DND-41 (cell line): ENCODE measurements around the gene MCC.

ENCODE experiments used
- ATAC-seq: fragments of 200-7000 bp; cut with Tn5 transposase; 3 replicates; pipeline ENCODE4 v1.9.1; 2021; ENCODE audit warnings: low read depth; ENCODE audit not compliant: insufficient read depth
- DNase-seq: peaks from one replicate; pipeline ENCODE4 v3.0.0-alpha.2; 2020
- H2AFZ ChIP-seq: 2 replicates; pipeline ENCODE4 v1.6.0; 2012; ENCODE audit warnings: low read depth, low read length
- H3K27ac ChIP-seq: 2 replicates; pipeline ENCODE4 v1.5.1; 2012; ENCODE audit warnings: low read length, inconsistent platforms
- H3K27me3 ChIP-seq: fragments of 200-600 bp; sonication (generic); 2 replicates; pipeline ENCODE4 v1.6.0; 2012; ENCODE audit warnings: low read length, mild to moderate bottlenecking, inconsistent platforms; ENCODE audit not compliant: insufficient read depth, poor library complexity
- H3K36me3 ChIP-seq: 2 replicates; pipeline ENCODE4 v1.5.1; 2012; ENCODE audit warnings: low read length, inconsistent platforms; ENCODE audit not compliant: insufficient read depth
- H3K4me1 ChIP-seq: 2 replicates; pipeline ENCODE4 v1.5.1; 2012; ENCODE audit warnings: mild to moderate bottlenecking, low read length; ENCODE audit not compliant: insufficient read depth
- H3K4me2 ChIP-seq: 2 replicates; pipeline ENCODE4 v1.6.0; 2012; ENCODE audit warnings: mild to moderate bottlenecking, moderate library complexity, low read length, inconsistent platforms; ENCODE audit not compliant: insufficient read depth
- H3K4me3 ChIP-seq, 2 experiments: fragments of 200-600 bp in 1 of 2; shearing (Covaris generic) in 1 of 2; 2 replicates each; pipeline ENCODE4 v1.5.1; 2012 to 2016; ENCODE audit warnings: inconsistent platforms in 2 of 2, low read length in 2 of 2, mild to moderate bottlenecking in 2 of 2, low read depth in 1 of 2, moderate library complexity in 1 of 2
- H3K79me2 ChIP-seq: 2 replicates; pipeline ENCODE4 v1.6.0; 2012; ENCODE audit warnings: low read length, inconsistent platforms; ENCODE audit not compliant: insufficient read depth
- H3K9ac ChIP-seq: 2 replicates; pipeline ENCODE4 v1.6.0; 2012; ENCODE audit warnings: low read depth, mild to moderate bottlenecking, inconsistent platforms, low read length, moderate library complexity
- H3K9me3 ChIP-seq: 2 replicates; pipeline ENCODE4 v1.5.1; 2012; ENCODE audit warnings: low read length, moderate library complexity, mild to moderate bottlenecking, inconsistent platforms; ENCODE audit not compliant: insufficient read depth, severe bottlenecking
- H4K20me1 ChIP-seq: 2 replicates; pipeline ENCODE4 v1.6.0; 2012; ENCODE audit warnings: low read length; ENCODE audit not compliant: insufficient read depth
- EZH2 ChIP-seq: IDR thresholded peaks from 3 replicates; pipeline ENCODE4 v1.6.1; 2012; ENCODE audit warnings: borderline replicate concordance, low read depth, mild to moderate bottlenecking, moderate library complexity, low read length, inconsistent platforms; ENCODE audit not compliant: severe bottlenecking
- TF ChIP-seq, protein P1 (sequence below): IDR thresholded peaks from 2 replicates; pipeline ENCODE4 v1.5.1; 2012; ENCODE audit warnings: borderline replicate concordance, low read length, moderate library complexity, mild to moderate bottlenecking; ENCODE audit not compliant: poor library complexity, severe bottlenecking; ENCODE audit errors: extremely low read depth

The MCC gene

DNA sequence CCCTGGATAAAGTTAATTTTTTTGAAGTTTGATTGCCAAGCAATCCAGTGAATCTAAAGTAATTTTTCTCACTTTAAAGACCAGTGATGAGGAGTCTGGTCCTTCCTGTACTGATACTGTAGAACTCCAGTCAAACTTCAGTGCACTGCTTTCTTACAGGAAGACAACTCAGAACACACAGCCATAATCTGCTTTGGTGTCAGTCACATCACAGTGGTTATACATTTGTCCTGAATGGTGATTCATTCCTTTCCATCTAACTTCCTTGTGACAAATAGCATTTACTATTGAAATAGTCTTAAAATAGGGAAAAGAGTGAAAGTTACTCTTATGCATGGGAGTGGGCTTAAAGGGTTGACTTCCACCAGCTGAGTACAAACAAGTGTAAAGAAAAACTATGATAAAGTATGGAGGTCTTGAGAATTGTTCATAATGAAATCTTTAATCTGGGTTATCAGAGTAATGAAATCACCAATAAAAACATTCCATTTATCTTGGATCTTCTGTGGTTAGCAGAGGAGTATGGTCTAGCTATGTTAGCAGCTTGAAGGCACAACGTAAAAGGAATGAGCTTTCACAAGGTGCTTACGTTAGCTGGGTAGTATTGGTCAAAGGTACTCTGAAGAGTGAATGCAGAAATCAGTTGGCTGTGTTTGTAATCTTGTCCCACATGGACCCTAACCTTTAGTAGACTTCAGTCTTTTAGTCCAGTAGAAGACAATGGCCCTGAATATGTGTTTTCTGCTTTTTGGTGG lies 470.2 kb downstream of the MCC start:
- Histone ChIP-seq H2AFZ (no peak overlapping the region), H4K20me1 (no peaks in the 10 kb centered on the region), H3K4me2 (no peak overlapping the region), H3K9ac (no peak overlapping the region), H3K27ac (peak overlapping the region; percentile 97), H3K27me3 (no peaks in the 10 kb centered on the region), H3K4me3 (no peak overlapping the region), H3K4me1 (peaks cover 63% of the 10 kb centered on the region), H3K79me2 (peaks cover 45% of the 10 kb centered on the region), H3K36me3 (peaks cover 57% of the 10 kb centered on the region), H3K9me3 (no peaks in the 10 kb centered on the region)
- ATAC-seq (no peak), DNase-seq (no peak)
- no peak for TF ChIP-seq EZH2
- TF ChIP-seq, protein P1, sequence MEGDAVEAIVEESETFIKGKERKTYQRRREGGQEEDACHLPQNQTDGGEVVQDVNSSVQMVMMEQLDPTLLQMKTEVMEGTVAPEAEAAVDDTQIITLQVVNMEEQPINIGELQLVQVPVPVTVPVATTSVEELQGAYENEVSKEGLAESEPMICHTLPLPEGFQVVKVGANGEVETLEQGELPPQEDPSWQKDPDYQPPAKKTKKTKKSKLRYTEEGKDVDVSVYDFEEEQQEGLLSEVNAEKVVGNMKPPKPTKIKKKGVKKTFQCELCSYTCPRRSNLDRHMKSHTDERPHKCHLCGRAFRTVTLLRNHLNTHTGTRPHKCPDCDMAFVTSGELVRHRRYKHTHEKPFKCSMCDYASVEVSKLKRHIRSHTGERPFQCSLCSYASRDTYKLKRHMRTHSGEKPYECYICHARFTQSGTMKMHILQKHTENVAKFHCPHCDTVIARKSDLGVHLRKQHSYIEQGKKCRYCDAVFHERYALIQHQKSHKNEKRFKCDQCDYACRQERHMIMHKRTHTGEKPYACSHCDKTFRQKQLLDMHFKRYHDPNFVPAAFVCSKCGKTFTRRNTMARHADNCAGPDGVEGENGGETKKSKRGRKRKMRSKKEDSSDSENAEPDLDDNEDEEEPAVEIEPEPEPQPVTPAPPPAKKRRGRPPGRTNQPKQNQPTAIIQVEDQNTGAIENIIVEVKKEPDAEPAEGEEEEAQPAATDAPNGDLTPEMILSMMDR, result no peak

DNA sequence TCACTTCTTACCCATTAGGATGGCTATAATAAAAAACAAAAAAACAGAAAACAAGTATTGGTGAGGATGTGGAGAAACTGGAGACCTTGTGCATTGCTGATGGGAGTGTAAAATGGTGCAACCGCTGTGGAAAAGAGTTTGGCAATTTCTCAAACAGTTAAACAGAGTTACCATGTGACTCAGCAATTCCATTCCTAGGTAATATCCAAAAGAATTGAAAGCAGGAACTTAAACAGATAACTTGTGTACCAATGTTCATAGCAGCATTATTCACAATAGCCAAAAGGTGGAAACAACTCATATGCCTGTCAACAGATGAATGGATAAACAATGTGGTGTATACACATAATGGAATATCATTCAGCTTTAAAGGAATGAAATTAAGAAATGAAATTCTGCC lies 482.8 kb downstream of the MCC start:
- DNase-seq (no peak), ATAC-seq (no peak)
- no peaks in the 10 kb centered on the region for H3K9me3 ChIP-seq
- TF ChIP-seq, protein P1, result no peak
- TF ChIP-seq EZH2, result no peak
- no peaks in the 10 kb centered on the region for H3K27me3 ChIP-seq
- H3K36me3 ChIP-seq, result peaks cover 95% of the 10 kb centered on the region
- no peak overlapping the region for H3K27ac ChIP-seq
- no peak overlapping the region for H3K4me2 ChIP-seq
- peaks cover 25% of the 10 kb centered on the region for H3K79me2 ChIP-seq
- no peak overlapping the region for H3K4me3 ChIP-seq
- no peak overlapping the region for H3K9ac ChIP-seq
- no peak overlapping the region for H2AFZ ChIP-seq
- no peaks in the 10 kb centered on the region for H4K20me1 ChIP-seq
- H3K4me1 ChIP-seq, result no peaks in the 10 kb centered on the region

DNA sequence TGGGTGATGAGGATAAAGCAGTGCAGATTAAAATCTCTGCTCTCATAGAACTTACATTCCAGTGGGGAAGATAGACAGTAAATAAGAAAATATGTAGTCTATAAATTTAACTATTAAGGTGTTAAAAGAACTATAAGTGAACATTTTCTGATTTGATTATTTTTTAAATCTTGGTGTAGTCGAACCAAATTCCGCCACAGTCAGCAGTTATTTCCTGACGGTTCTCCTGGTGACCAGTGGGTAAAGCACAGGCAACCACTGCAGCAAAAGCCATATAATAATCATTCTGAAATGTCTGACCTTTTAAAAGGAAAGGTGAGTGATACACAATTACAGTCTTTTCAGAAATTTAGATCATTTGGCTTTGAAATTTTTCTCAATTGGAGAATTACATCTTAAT lies 484.5 kb downstream of the MCC start:
- H3K79me2 ChIP-seq, result peaks cover 41% of the 10 kb centered on the region
- H3K9me3 ChIP-seq, result no peaks in the 10 kb centered on the region
- no peak overlapping the region for H2AFZ ChIP-seq
- H3K4me3 ChIP-seq, result no peak overlapping the region
- no peaks in the 10 kb centered on the region for H3K27me3 ChIP-seq
- ATAC-seq (no peak), DNase-seq (no peak)
- H3K4me2 ChIP-seq, result no peak overlapping the region
- H3K36me3 ChIP-seq, result peaks cover 92% of the 10 kb centered on the region
- no peaks in the 10 kb centered on the region for H4K20me1 ChIP-seq
- H3K9ac ChIP-seq, result no peak overlapping the region
- no peak for TF ChIP-seq EZH2
- TF ChIP-seq, protein P1, result no peak
- H3K27ac ChIP-seq, result 0 out of 2 replicates have a peak overlapping the region, but pooled peaks have one; percentile 20
- no peaks in the 10 kb centered on the region for H3K4me1 ChIP-seq
